ENCODE data around the gene TM9SF4. TPM values are rescaled to one million over a fixed set of nuclear protein-coding genes. Genes with fewer than 3 reads are reported as not detected.
A peak's percentile ranks its signal among the peaks of the same experiment; 100 is the strongest.
"Not testable (repeated sequence)": the region's sequence is repeated elsewhere in the genome, so short reads cannot be mapped to it uniquely, and the experiment has no call there.

Gene TM9SF4
- total RNA-seq, 1 donor from 2014 or later, result 46.4 TPM

DNA sequence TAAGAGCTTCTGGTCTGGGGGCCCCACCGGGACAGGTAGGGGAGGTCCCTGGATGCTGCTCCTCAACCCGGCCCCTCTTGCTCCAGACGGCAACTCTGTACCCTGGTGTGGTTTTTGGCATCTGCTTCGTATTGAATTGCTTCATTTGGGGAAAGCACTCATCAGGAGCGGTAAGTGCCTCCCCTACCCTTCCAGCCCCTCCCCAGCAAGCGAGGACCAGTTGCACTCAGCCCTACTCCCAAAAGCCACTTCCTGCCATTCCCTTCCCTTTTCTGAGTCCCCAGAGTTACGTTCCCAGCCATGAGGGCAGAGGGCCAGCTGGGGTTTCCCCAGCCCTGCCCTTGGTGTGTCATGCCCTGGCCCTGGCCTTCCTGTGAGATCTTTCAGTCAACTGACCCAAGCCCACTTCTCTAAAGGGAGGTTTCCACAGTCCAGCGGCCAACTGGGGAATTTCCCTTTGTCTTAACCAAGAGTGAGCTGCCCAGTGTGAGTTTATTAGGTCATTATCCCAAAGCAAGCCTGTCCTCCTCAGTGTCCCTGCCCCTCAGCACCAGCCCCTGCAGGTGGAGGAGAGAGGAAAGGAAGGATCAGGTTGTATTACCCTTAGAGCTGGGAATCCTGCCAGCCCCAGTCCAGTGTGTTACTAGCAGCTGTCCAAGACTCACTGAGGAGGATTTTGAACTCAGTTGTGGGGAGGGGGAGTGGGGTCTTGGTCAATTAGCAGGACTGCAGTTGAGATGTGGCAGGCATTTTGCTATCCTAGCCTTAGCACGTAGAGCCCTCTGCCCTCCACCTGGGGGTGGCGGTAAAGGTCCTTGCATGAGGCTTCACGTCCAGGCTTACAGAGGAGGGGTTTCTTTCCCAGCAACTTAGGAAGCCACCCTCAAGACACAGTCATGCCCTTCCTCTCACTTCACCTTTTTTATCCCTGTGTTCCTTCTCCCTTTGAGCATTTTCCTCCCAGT, 45.8 kb downstream of the TM9SF4 start:
- peak; percentile 93 for DNase-seq (ENCODE audit: low read depth)

GRCh38 chr20:32157611-32158010, 48.1 kb downstream of the TM9SF4 start:
- no peak for DNase-seq (ENCODE audit: low read depth)

GRCh38 chr20:32158351-32158750, 48.8 kb downstream of the TM9SF4 start:
- no peak for DNase-seq (ENCODE audit: low read depth)

DNA sequence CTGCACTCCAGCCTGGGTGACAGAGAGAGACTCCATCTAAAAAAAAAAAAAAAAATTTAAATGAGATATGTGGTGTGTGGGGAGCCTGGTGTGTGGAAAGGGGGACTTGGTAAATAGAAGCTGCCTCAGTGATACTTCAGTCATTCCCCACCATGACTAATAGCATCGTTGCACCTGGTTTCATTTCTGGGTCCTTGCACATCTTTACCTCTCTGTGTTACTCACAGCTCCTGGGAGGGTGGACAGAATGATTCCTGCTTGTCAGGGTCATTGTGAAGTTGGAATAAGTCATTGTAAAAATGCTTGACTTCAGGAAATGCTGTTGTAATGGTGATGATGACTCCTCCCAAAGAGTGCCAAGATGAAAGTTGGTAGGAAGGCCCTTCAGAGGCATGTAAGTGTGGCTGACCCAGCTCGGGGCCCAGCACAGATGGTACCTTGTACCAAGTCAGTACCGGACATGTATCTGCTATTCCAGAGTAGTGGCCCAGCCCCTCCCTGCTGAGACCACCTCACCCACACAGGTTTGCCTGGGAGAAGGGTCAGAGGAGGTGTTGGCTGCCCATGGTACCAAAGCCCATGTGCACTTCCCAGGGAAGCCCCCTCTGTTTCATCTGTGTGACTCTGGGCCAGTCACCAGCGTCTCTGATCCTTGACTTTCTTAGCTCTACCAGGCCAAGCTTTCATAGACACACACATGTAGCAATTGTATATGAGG, 49.6 kb downstream of the TM9SF4 start:
- DNase-seq (ENCODE audit: low read depth), result no peak

DNA sequence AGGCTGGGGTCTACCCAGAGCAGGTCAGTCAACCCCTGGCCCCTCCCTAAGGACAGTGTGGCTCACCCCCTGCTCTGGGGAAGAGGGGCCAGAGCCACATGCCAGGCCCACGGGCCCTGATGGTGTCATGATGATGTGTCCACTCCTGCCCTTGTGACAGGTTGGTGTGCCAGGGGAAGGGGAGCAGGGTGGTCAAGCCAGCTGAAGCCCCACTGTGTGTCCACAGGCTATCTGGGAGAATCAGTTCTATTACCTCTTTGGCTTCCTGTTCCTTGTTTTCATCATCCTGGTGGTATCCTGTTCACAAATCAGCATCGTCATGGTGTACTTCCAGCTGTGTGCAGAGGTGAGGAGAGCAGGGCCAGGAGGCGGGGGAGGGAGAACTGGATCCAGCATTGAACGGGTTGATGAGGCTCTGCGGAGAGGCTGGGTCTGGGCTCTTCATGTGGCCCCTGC, 50.3 kb downstream of the TM9SF4 start:
- DNase-seq (ENCODE audit: low read depth), result no peak

- DNase-seq (ENCODE audit: low read depth), result no peak
Measured at GRCh38 chr20:32160341-32160740, 50.8 kb downstream of the TM9SF4 start.

- DNase-seq (ENCODE audit: low read depth), result no peak
Measured at GRCh38 chr20:32162351-32162750, 52.8 kb downstream of the TM9SF4 start.

DNA sequence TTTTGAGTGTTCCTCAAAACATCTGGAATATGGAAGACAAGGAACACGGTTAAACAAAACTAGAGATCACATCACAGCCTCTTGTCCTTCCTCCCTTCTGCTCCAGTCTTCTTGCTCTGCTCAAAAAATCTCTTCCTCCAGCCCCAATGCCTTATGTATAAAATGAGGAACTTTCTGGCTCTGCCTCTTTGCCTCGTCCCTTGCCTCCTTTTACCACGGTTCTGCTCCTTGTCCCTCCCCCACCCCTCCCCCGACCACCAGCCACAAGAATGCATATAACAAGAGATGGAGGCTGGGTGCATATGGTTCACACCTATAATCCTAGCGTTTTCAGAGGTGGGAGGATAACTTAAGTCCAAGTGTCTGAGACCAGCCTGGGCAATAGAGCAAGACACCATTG, 54.4 kb downstream of the TM9SF4 start:
- no peak for DNase-seq (ENCODE audit: low read depth)

DNA sequence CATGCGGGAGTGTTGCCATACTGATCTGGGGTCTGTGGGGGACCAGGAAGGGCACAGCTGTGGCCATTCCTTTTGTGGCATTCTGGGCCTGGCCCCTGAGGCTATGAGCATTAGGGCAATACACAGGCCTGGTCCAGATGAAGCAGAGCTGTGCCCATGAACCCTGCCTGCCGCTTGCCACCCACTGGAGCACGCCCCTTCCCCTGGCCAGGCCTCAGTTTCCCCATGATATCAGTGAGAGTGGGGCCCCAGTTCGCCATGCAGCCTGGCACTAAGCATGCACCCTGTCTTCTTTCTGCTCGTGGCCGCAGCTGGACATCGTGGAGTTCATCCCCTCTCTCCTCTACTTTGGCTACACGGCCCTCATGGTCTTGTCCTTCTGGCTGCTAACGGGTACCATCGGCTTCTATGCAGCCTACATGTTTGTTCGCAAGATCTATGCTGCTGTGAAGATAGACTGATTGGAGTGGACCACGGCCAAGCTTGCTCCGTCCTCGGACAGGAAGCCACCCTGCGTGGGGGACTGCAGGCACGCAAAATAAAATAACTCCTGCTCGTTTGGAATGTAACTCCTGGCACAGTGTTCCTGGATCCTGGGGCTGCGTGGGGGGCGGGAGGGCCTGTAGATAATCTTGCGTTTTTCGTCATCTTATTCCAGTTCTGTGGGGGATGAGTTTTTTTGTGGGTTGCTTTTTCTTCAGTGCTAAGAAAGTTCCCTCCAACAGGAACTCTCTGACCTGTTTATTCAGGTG, 55.6 kb downstream of the TM9SF4 start:
- DNase-seq (ENCODE audit: low read depth), result no peak

DNA sequence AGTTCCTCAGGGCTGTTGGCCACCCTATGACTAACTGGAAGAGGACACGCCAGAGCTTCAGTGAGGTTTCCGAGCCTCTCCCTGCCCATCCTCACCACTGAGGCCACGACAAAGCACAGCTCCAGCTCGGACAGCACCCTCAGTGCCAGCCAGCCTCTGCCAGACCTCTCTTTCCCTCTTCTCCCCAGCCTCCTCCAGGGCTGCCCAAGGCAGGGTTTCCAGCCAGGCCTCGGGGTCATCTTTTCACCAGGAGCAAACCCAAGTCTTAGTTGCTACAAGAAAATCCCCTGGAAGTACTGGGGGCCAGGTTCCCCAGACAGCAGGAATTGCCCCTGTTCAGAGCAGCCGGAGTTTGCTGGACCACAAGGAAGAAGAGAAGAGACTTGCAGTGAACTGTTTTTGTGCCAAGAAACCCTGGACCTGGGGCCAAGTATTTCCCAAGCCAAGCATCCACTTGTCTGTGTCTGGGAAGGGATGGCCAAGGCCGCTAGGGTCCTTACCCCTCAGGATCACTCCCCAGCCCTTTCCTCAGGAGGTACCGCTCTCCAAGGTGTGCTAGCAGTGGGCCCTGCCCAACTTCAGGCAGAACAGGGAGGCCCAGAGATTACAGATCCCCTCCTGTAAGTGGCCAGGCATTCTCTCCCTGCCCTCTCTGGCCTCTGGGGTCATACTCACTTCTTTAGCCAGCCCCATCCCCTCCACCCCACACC, 56.5 kb downstream of the TM9SF4 start:
- no peak for DNase-seq (ENCODE audit: low read depth)

DNA sequence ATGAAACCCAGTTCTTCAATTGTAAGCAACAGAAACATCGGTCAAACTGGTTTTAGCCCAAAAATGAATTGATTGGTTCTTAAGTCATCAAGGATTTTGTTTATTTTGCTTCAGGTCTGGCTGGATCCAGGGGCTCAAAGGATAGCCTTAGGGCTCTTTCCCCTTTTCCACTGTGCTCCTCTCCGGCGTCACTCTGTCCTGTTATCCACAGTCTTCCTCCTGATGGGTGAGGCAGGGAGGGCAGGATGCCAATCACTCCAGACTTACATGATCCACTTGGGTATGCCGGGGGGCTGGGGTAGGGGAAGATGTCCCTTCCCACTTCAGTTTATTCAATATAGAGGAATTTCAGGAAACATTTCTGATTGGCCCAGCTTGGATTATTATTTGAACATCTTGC, 58.0 kb downstream of the TM9SF4 start:
- no peak for DNase-seq (ENCODE audit: low read depth)

DNA sequence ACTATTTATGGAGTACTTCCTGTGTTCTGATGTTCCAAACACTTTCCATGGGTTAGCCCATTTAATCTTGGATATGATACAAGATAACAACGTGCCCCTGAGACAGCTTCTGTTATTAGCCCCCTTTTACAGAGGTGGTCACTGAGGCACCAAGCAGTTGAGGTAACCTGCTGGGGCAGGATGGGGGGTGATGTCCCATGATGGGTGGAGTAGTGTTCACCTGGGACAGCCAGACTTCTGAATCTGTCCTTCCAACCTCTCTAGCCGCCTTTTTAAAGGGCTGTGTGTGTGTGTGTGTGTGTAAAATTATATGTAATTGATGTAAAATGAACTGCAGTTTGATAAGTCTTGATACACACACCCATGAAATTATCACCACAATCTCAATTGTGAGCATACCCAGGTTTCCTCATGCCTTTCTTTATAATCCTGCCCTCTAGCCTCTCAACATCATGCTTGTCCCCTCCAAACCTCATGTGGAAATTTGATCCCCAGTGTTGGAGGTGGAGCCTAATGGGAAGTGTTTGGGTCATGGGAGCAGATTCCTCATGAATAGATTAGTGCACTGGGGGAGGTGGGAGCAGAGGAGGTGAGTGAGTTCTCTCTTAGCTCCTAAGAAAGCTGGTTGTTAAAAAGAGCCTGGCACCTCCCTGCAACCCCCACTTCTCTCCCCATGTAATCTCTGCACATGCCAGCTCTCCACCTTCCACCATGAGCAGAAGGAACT, 58.8 kb downstream of the TM9SF4 start:
- peak; percentile 34 for DNase-seq (ENCODE audit: low read depth)

DNA sequence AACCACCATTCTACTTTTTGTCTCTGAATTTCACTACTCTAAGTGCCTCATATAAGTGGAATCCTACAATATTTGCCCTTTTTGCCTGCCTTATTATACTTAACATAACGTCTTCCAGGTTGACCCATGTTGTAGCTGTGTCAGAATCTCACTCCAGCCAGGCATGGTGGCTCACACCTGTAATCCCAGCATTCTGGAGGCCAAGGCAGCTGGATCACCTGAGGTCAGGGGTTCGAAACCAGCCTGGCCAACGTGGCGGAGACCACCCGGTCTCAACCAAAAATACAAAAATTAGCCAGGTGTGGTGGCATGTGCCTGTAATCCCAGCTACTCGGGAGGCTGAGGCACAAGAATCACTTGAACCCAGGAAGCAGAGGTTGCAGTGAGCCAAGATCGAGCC, 68.2 kb downstream of the TM9SF4 start:
- DNase-seq (ENCODE audit: low read depth), result not testable (repeated sequence)

- DNase-seq (ENCODE audit: low read depth), result no peak
Measured at GRCh38 chr20:32179515-32179914, 70.0 kb downstream of the TM9SF4 start.

DNA sequence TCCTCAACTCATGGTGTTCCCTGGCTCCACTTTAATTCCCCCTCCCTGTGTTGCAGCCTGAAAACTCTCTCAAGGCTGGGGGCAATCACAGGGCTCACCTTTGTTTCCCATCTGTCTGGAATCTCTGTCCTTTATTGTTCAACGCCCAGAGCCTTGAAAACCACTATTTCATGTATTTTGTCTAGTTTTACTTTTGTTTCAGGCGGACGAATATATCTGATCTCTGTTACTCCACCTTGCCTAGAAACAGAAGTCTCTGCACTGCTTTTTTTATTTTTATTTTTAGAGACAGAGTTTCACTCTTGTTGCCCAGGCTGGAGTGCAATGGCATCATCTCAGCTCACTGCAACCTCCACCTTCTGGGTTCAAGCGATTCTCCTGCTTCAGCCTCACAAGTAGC, 70.4 kb downstream of the TM9SF4 start:
- DNase-seq (ENCODE audit: low read depth), result no peak

DNA sequence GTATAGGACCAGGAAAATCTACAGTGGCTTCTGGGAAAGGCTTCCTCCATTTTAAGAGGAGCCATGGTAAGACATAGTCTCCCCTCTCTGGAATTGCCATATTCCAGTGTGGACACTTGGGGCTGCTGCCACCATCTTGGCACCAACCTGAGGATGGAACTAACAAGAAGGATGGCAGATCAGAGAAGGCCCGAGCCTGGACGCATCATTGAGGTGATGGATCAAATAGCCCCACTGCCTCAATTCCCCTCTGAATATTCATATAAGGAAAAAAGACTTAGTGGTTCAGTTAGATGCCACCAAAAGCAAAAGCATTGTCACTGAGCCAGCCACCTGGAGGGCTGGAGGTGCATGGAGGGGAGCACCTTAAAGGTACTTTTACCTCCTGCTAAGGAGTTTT, 72.1 kb downstream of the TM9SF4 start:
- DNase-seq (ENCODE audit: low read depth), result no peak

GRCh38 chr20:32183947-32184635, 74.6 kb downstream of the TM9SF4 start:
- no peak for DNase-seq (ENCODE audit: low read depth)

DNA sequence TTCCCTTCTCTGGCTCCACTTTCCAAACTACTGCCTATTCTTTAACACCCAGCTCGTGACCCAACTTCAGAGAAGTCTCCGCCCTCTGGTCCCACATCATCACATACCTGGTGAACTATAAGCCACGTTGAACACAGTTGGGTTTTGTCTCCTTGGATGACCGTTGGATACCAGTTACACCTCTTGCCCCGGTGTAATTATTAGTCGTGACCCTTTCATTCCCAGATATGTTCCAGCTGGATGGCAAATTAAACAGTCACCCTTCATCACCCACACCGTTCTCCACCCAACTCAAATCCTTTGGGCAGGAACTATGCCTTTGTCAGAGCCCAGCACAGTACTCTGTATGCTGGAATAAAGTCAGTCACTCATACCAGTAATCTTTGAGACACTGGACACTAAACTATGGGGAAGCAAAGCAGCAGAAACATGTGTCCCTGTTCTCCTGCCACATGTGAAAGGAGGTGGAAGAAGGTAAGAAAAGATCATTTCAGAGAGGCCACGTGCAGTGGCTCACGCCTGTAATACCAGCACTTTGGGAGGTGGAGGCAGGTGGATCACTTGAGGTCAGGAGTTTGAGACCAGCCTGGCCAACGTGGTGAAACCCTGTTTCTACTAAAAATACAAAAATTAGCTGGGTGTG, 75.6 kb downstream of the TM9SF4 start:
- no peak for DNase-seq (ENCODE audit: low read depth)

GRCh38 chr20:32186506-32186905, 77.0 kb downstream of the TM9SF4 start:
- DNase-seq (ENCODE audit: low read depth), result no peak
